HEK293 (cell line): ENCODE results near the gene UHMK1.
A peak's percentile ranks its signal among the peaks of the same experiment; 100 is the strongest.

ENCODE experiments used
- CTCF ChIA-PET: fragments of 350-600 bp; formaldehyde crosslinking; extraction: SDS; loops from one replicate; lab custom pipeline; 2021; ENCODE audit warnings: antibody characterized with exemption; lab: Yijun Ruan, JAX
- POLR2A ChIA-PET: fragments of 300-600 bp; formaldehyde crosslinking; extraction: SDS; loops from one replicate; lab custom pipeline; 2020; ENCODE audit warnings: antibody characterized with exemption, inconsistent platforms; lab: Yijun Ruan, JAX
- H3K27ac ChIP-seq: fragments of 200-500 bp; sonication (Bioruptor generic); 2 replicates; pipeline ENCODE4 v1.5.1; 2014; ENCODE audit warnings: low read depth, low read length, control low read depth, inconsistent platforms; ENCODE audit errors: extremely low read depth
- H3K36me3 ChIP-seq, 2 experiments: fragments of 200-500 bp in 1 of 2; sonication (Bioruptor generic) in 1 of 2; 1 replicate in 1 of 2; 2 replicates in 1 of 2; pipeline ENCODE4 v1.5.1; 2014 to 2017; ENCODE audit warnings: inconsistent platforms in 2 of 2, low read length in 2 of 2; ENCODE audit not compliant: control insufficient read depth in 2 of 2, insufficient read depth in 1 of 2
- H3K4me1 ChIP-seq: fragments of 200-500 bp; sonication (Bioruptor generic); 2 replicates; pipeline ENCODE4 v1.5.1; 2014; ENCODE audit warnings: mild to moderate bottlenecking, low read length, inconsistent platforms; ENCODE audit not compliant: control insufficient read depth, insufficient read depth
- H3K4me3 ChIP-seq: 2 replicates; pipeline ENCODE4 v1.5.1; 2011; ENCODE audit warnings: low read depth, mild to moderate bottlenecking, control low read depth, low read length, moderate library complexity
- H3K9me3 ChIP-seq: fragments of 200-500 bp; sonication (Bioruptor generic); 2 replicates; pipeline ENCODE4 v1.5.1; 2014; ENCODE audit warnings: low read depth, low read length, inconsistent platforms; ENCODE audit not compliant: control insufficient read depth, insufficient read depth
- BCL11A ChIP-seq: fragments of 450-650 bp; formaldehyde crosslinking; IDR thresholded peaks from 2 replicates; pipeline ENCODE4 v1.5.1; 2016; ENCODE audit warnings: low read depth, missing biosample characterization, missing genetic modification characterization
- GLIS2 ChIP-seq: fragments of 450-650 bp; formaldehyde crosslinking; IDR thresholded peaks from 2 replicates; pipeline ENCODE4 v1.5.1; 2016; ENCODE audit warnings: missing biosample characterization, missing genetic modification characterization
- RBAK ChIP-seq: fragments of 450-650 bp; formaldehyde crosslinking; IDR thresholded peaks from 2 replicates; pipeline ENCODE4 v1.5.1; 2016; ENCODE audit warnings: missing biosample characterization, missing genetic modification characterization
- SALL2 ChIP-seq: fragments of 450-650 bp; formaldehyde crosslinking; IDR thresholded peaks from 2 replicates; pipeline ENCODE4 v1.5.0; 2017; ENCODE audit warnings: missing biosample characterization, mild to moderate bottlenecking, missing genetic modification characterization, borderline replicate concordance
- SCRT1 ChIP-seq: fragments of 450-650 bp; formaldehyde crosslinking; IDR thresholded peaks from 2 replicates; pipeline ENCODE4 v1.5.1; 2016; ENCODE audit warnings: missing biosample characterization, missing genetic modification characterization, borderline replicate concordance
- SCRT2 ChIP-seq: fragments of 450-650 bp; formaldehyde crosslinking; IDR thresholded peaks from 2 replicates; pipeline ENCODE4 v1.5.1; 2016; ENCODE audit warnings: missing biosample characterization, missing genetic modification characterization
- ZBTB48 ChIP-seq: fragments of 450-650 bp; formaldehyde crosslinking; IDR thresholded peaks from 2 replicates; pipeline ENCODE4 v1.5.1; 2016; ENCODE audit warnings: missing biosample characterization, missing genetic modification characterization
- ZFHX2 ChIP-seq: fragments of 450-650 bp; formaldehyde crosslinking; conservative IDR thresholded peaks from 2 replicates; pipeline ENCODE4 v1.5.1; 2016; ENCODE audit warnings: missing biosample characterization, missing genetic modification characterization
- ZFP69B ChIP-seq: fragments of 450-650 bp; formaldehyde crosslinking; IDR thresholded peaks from 2 replicates; pipeline ENCODE4 v1.5.1; 2016; ENCODE audit warnings: missing biosample characterization, missing genetic modification characterization
- ZNF10 ChIP-seq: fragments of 450-650 bp; formaldehyde crosslinking; IDR thresholded peaks from 2 replicates; pipeline ENCODE4 v1.5.1; 2017; ENCODE audit warnings: missing biosample characterization, missing genetic modification characterization
- ZNF112 ChIP-seq: fragments of 450-650 bp; formaldehyde crosslinking; IDR thresholded peaks from 2 replicates; pipeline ENCODE4 v1.5.0; 2017; ENCODE audit warnings: missing biosample characterization, missing genetic modification characterization
- ZNF146 ChIP-seq: fragments of 450-650 bp; formaldehyde crosslinking; IDR thresholded peaks from 2 replicates; pipeline ENCODE4 v1.5.1; 2016; ENCODE audit warnings: missing biosample characterization, missing genetic modification characterization
- ZNF302 ChIP-seq: fragments of 450-650 bp; formaldehyde crosslinking; IDR thresholded peaks from 2 replicates; pipeline ENCODE4 v1.5.1; 2016; ENCODE audit warnings: missing biosample characterization, missing genetic modification characterization, low read depth
- ZNF324 ChIP-seq: fragments of 450-650 bp; formaldehyde crosslinking; IDR thresholded peaks from 2 replicates; pipeline ENCODE4 v1.5.1; 2016; ENCODE audit warnings: missing biosample characterization, missing genetic modification characterization
- ZNF391 ChIP-seq: fragments of 450-650 bp; formaldehyde crosslinking; IDR thresholded peaks from 2 replicates; pipeline ENCODE4 v1.5.1; 2016; ENCODE audit warnings: low read depth, missing biosample characterization, missing genetic modification characterization, borderline replicate concordance
- ZNF549 ChIP-seq: fragments of 450-650 bp; IDR thresholded peaks from 2 replicates; pipeline ENCODE4 v1.5.1; 2018; ENCODE audit warnings: missing biosample characterization, missing genetic modification characterization, mild to moderate bottlenecking, inconsistent platforms, moderate library complexity
- TF ChIP-seq, protein P1 (sequence below): fragments of 450-650 bp; formaldehyde crosslinking; IDR thresholded peaks from 2 replicates; pipeline ENCODE4 v1.5.1; 2016; ENCODE audit warnings: missing biosample characterization, missing genetic modification characterization
- TF ChIP-seq, protein P2 (sequence below): fragments of 450-650 bp; formaldehyde crosslinking; IDR thresholded peaks from 2 replicates; pipeline ENCODE4 v1.5.1; 2016; ENCODE audit warnings: missing biosample characterization, missing genetic modification characterization
- TF ChIP-seq, protein P3 (sequence below): fragments of 450-650 bp; formaldehyde crosslinking; IDR thresholded peaks from 2 replicates; pipeline ENCODE4 v1.5.1; 2016; ENCODE audit warnings: missing biosample characterization, missing genetic modification characterization
- TF ChIP-seq, protein P4 (sequence below): fragments of 450-650 bp; formaldehyde crosslinking; IDR thresholded peaks from 2 replicates; pipeline ENCODE4 v1.5.1; 2017; ENCODE audit warnings: missing biosample characterization, missing genetic modification characterization
- TF ChIP-seq, protein P5 (sequence below): fragments of 450-650 bp; formaldehyde crosslinking; IDR thresholded peaks from 2 replicates; pipeline ENCODE4 v1.5.1; 2016; ENCODE audit warnings: missing biosample characterization, missing genetic modification characterization
- TF ChIP-seq, protein P6 (sequence below): fragments of 450-650 bp; formaldehyde crosslinking; IDR thresholded peaks from 2 replicates; pipeline ENCODE4 v1.5.1; 2016; ENCODE audit warnings: missing biosample characterization, missing genetic modification characterization
- TF ChIP-seq, protein P7 (sequence below): fragments of 450-650 bp; formaldehyde crosslinking; IDR thresholded peaks from 2 replicates; pipeline ENCODE4 v1.5.1; 2017; ENCODE audit warnings: missing biosample characterization, missing genetic modification characterization

Gene UHMK1

DNA sequence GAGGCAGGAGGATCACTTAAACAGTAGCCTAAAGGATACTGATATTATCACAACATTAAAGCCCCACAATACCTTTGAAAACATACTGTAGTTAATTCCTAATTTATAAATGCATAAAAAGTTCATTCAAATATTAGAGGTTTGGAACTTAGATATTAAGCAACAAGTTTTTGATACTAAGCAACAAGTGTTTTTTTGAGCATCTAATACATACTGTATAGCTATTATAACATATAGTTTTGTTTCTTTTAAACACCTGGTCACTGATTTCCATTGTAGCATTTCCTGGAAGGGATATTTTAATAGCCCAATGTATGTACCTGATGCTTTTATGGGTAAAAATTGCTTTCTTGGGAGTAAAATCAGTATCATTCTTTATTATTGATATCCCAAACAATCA is 4.5 kb downstream of the UHMK1 start:
- no peak overlapping the region for H3K27ac ChIP-seq
- peaks cover 55 to 70% of the 10 kb centered on the region in 2 experiments for H3K36me3 ChIP-seq
- TF ChIP-seq SCRT2 = peak; percentile 96
- TF ChIP-seq SCRT1 (tag by site-specific recombination) = peak; percentile 73; the same call in 1 of the 2 replicates
- no peak for TF ChIP-seq ZNF549
- TF ChIP-seq ZNF146 (tag by site-specific recombination) = no peak
- CTCF ChIA-PET = no interaction called here
- H3K4me1 ChIP-seq = no peaks in the 10 kb centered on the region
- H3K9me3 ChIP-seq = no peaks in the 10 kb centered on the region
- H3K4me3 ChIP-seq = no peak overlapping the region
- POLR2A ChIA-PET = interaction anchor here (1.2 kb wide), 1 partner anchor 26 kb away, joined by 3 read pairs; no protein-coding TSS in a partner anchor

DNA sequence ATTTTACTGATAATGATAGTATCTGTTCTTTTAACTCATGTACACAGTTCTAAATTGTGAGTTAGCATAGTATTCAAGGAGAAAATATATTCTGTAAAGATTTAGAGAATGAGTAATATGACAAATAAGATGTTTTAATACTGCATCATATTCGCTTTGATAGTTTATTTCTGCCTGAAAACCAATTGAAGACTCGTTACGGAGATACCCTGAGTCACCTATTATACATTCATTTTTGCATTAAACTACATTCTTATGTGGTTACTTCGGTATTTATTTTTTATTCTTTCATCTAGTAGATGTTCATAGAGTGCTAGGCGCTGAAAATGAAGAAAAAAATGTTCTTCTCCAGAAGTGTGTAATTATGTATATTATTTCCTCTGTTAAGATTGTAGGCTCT is 5.3 kb downstream of the UHMK1 start:
- H3K4me1 ChIP-seq = no peaks in the 10 kb centered on the region
- H3K36me3 ChIP-seq = peaks cover 63 to 76% of the 10 kb centered on the region in 2 experiments
- H3K4me3 ChIP-seq = no peak overlapping the region
- TF ChIP-seq BCL11A = no peak
- no peak for TF ChIP-seq ZNF10
- TF ChIP-seq, protein P1, sequence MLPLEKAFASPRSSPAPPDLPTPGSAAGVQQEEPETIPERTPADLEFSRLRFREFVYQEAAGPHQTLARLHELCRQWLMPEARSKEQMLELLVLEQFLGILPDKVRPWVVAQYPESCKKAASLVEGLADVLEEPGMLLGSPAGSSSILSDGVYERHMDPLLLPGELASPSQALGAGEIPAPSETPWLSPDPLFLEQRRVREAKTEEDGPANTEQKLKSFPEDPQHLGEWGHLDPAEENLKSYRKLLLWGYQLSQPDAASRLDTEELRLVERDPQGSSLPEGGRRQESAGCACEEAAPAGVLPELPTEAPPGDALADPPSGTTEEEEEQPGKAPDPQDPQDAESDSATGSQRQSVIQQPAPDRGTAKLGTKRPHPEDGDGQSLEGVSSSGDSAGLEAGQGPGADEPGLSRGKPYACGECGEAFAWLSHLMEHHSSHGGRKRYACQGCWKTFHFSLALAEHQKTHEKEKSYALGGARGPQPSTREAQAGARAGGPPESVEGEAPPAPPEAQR (tag by site-specific recombination) = no peak
- TF ChIP-seq, protein P2, sequence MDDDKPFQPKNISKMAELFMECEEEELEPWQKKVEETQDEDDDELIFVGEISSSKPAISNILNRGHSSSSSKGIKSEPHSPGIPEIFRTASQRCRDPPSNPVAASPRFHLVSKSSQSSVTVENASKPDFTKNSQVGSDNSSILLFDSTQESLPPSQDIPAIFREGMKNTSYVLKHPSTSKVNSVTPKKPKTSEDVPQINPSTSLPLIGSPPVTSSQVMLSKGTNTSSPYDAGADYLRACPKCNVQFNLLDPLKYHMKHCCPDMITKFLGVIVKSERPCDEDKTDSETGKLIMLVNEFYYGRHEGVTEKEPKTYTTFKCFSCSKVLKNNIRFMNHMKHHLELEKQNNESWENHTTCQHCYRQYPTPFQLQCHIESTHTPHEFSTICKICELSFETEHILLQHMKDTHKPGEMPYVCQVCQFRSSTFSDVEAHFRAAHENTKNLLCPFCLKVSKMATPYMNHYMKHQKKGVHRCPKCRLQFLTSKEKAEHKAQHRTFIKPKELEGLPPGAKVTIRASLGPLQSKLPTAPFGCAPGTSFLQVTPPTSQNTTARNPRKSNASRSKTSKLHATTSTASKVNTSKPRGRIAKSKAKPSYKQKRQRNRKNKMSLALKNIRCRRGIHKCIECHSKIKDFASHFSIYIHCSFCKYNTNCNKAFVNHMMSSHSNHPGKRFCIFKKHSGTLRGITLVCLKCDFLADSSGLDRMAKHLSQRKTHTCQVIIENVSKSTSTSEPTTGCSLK (tag by site-specific recombination) = no peak
- TF ChIP-seq ZFHX2 (tag by site-specific recombination) = no peak
- no peak for TF ChIP-seq ZNF302
- TF ChIP-seq, protein P3, sequence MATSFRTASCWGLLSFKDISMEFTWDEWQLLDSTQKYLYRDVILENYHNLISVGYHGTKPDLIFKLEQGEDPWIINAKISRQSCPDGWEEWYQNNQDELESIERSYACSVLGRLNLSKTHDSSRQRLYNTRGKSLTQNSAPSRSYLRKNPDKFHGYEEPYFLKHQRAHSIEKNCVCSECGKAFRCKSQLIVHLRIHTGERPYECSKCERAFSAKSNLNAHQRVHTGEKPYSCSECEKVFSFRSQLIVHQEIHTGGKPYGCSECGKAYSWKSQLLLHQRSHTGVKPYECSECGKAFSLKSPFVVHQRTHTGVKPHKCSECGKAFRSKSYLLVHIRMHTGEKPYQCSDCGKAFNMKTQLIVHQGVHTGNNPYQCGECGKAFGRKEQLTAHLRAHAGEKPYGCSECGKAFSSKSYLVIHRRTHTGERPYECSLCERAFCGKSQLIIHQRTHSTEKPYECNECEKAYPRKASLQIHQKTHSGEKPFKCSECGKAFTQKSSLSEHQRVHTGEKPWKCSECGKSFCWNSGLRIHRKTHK (tag by site-specific recombination) = no peak
- TF ChIP-seq ZNF324 = no peak
- no peak for TF ChIP-seq ZNF112
- no peak for TF ChIP-seq ZBTB48 (tag by site-specific recombination)
- TF ChIP-seq, protein P4, sequence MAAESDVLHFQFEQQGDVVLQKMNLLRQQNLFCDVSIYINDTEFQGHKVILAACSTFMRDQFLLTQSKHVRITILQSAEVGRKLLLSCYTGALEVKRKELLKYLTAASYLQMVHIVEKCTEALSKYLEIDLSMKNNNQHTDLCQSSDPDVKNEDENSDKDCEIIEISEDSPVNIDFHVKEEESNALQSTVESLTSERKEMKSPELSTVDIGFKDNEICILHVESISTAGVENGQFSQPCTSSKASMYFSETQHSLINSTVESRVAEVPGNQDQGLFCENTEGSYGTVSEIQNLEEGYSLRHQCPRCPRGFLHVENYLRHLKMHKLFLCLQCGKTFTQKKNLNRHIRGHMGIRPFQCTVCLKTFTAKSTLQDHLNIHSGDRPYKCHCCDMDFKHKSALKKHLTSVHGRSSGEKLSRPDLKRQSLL = no peak
- TF ChIP-seq ZFP69B (tag by site-specific recombination) = no peak
- TF ChIP-seq ZNF391 (tag by site-specific recombination) = no peak
- TF ChIP-seq, protein P5, sequence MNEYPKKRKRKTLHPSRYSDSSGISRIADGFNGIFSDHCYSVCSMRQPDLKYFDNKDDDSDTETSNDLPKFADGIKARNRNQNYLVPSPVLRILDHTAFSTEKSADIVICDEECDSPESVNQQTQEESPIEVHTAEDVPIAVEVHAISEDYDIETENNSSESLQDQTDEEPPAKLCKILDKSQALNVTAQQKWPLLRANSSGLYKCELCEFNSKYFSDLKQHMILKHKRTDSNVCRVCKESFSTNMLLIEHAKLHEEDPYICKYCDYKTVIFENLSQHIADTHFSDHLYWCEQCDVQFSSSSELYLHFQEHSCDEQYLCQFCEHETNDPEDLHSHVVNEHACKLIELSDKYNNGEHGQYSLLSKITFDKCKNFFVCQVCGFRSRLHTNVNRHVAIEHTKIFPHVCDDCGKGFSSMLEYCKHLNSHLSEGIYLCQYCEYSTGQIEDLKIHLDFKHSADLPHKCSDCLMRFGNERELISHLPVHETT (tag by site-specific recombination) = no peak
- no peak for TF ChIP-seq RBAK
- TF ChIP-seq GLIS2 (tag by site-specific recombination) = no peak
- TF ChIP-seq SALL2 (tag by site-specific recombination) = no peak
- TF ChIP-seq, protein P6, sequence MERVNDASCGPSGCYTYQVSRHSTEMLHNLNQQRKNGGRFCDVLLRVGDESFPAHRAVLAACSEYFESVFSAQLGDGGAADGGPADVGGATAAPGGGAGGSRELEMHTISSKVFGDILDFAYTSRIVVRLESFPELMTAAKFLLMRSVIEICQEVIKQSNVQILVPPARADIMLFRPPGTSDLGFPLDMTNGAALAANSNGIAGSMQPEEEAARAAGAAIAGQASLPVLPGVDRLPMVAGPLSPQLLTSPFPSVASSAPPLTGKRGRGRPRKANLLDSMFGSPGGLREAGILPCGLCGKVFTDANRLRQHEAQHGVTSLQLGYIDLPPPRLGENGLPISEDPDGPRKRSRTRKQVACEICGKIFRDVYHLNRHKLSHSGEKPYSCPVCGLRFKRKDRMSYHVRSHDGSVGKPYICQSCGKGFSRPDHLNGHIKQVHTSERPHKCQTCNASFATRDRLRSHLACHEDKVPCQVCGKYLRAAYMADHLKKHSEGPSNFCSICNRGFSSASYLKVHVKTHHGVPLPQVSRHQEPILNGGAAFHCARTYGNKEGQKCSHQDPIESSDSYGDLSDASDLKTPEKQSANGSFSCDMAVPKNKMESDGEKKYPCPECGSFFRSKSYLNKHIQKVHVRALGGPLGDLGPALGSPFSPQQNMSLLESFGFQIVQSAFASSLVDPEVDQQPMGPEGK (tag by site-specific recombination) = no peak
- TF ChIP-seq, protein P7, sequence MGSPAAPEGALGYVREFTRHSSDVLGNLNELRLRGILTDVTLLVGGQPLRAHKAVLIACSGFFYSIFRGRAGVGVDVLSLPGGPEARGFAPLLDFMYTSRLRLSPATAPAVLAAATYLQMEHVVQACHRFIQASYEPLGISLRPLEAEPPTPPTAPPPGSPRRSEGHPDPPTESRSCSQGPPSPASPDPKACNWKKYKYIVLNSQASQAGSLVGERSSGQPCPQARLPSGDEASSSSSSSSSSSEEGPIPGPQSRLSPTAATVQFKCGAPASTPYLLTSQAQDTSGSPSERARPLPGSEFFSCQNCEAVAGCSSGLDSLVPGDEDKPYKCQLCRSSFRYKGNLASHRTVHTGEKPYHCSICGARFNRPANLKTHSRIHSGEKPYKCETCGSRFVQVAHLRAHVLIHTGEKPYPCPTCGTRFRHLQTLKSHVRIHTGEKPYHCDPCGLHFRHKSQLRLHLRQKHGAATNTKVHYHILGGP (tag by site-specific recombination) = no peak
- H3K27ac ChIP-seq = no peak overlapping the region
- no peaks in the 10 kb centered on the region for H3K9me3 ChIP-seq
- ChIA-PET CTCF (interaction anchor here (0.7 kb wide), 1 partner anchor 389 kb away, joined by 4 read pairs; no protein-coding TSS in a partner anchor), POLR2A (interaction anchor here (0.5 to 1.2 kb wide), 2 partner anchors 25 to 97 kb away, joined by 3 read pairs; no protein-coding TSS in a partner anchor)
